Keratinocyte (primary cell): ENCODE measurements around the gene KIF11. TPM values are rescaled to one million over a fixed set of nuclear protein-coding genes. Genes with fewer than 3 reads are reported as not detected.

Experiments used
- DNase-seq: peaks from one replicate; pipeline ENCODE4 v3.0.0-alpha.2; 2011; ENCODE audit warnings: low read depth, missing footprints, low spot score
- FAIRE-seq: peaks from 2 replicates; lab custom pipeline; 2011; peaks lifted over from hg19 to GRCh38; lab: Jason Lieb, UNC
- H2AFZ ChIP-seq: 2 replicates; pipeline ENCODE4 v1.6.0; 2012; ENCODE audit warnings: low read length, control low read depth, inconsistent platforms; ENCODE audit not compliant: control insufficient read depth
- H3K27ac ChIP-seq: 2 replicates; pipeline ENCODE4 v1.5.1; 2011; ENCODE audit warnings: low read length; ENCODE audit not compliant: control insufficient read depth, insufficient read depth
- H3K27me3 ChIP-seq: 3 replicates; pipeline ENCODE4 v1.6.0; 2011; ENCODE audit warnings: low read length; ENCODE audit not compliant: control insufficient read depth, insufficient read depth; ENCODE audit errors: extremely low read depth
- H3K36me3 ChIP-seq, 2 experiments: 2 replicates in 1 of 2; 3 replicates in 1 of 2; pipeline ENCODE4 v1.5.1; 2011; ENCODE audit warnings: low read length in 2 of 2, mild to moderate bottlenecking in 1 of 2; ENCODE audit not compliant: control insufficient read depth in 2 of 2, insufficient read depth in 2 of 2; ENCODE audit errors: extremely low read depth in 1 of 2
- H3K4me1 ChIP-seq: 3 replicates; pipeline ENCODE4 v1.5.1; 2011; ENCODE audit warnings: low read length; ENCODE audit not compliant: control insufficient read depth, insufficient read depth; ENCODE audit errors: extremely low read depth
- H3K4me2 ChIP-seq: 3 replicates; pipeline ENCODE4 v1.6.0; 2011; ENCODE audit warnings: low read depth, low read length; ENCODE audit not compliant: control insufficient read depth, insufficient read depth; ENCODE audit errors: extremely low read depth
- H3K4me3 ChIP-seq, 3 experiments: fragments of 200-600 bp in 1 of 3; sonication (generic) in 1 of 3; 2 replicates in 2 of 3; 3 replicates in 1 of 3; pipeline ENCODE4 v1.5.1; 2011 to 2016; ENCODE audit warnings: low read length in 3 of 3, mild to moderate bottlenecking in 3 of 3, control low read depth in 2 of 3, inconsistent platforms in 1 of 3, low read depth in 1 of 3, mixed read lengths in 1 of 3, mixed run types in 1 of 3, moderate library complexity in 1 of 3; ENCODE audit not compliant: control insufficient read depth in 2 of 3, insufficient read depth in 2 of 3; ENCODE audit errors: extremely low read depth in 1 of 3
- H3K79me2 ChIP-seq: 2 replicates; pipeline ENCODE4 v1.6.0; 2012; ENCODE audit warnings: low read length; ENCODE audit not compliant: control insufficient read depth, insufficient read depth
- H3K9ac ChIP-seq: 3 replicates; pipeline ENCODE4 v1.6.0; 2011; ENCODE audit warnings: low read length; ENCODE audit not compliant: control insufficient read depth, insufficient read depth; ENCODE audit errors: extremely low read depth
- H3K9me1 ChIP-seq: 3 replicates; pipeline ENCODE4 v1.6.0; 2011; ENCODE audit warnings: low read length; ENCODE audit not compliant: control insufficient read depth, insufficient read depth; ENCODE audit errors: extremely low read depth
- H3K9me3 ChIP-seq: 2 replicates; pipeline ENCODE4 v1.5.1; 2012; ENCODE audit warnings: low read depth, low read length; ENCODE audit not compliant: control insufficient read depth
- H4K20me1 ChIP-seq: 3 replicates; pipeline ENCODE4 v1.6.0; 2011; ENCODE audit warnings: low read length; ENCODE audit not compliant: control insufficient read depth, insufficient read depth; ENCODE audit errors: extremely low read depth
- CTCF ChIP-seq, 3 experiments: IDR thresholded peaks in 1 of 3; conservative IDR thresholded peaks in 1 of 3; optimal IDR thresholded peaks in 1 of 3; 2 replicates in 2 of 3; 3 replicates in 1 of 3; pipeline versions ENCODE3 to v1.5.1; 2011; ENCODE audit warnings: low read length in 3 of 3, mild to moderate bottlenecking in 3 of 3, moderate library complexity in 2 of 3, control low read depth in 1 of 3, inconsistent platforms in 1 of 3; ENCODE audit not compliant: insufficient read depth in 2 of 3; ENCODE audit errors: extremely low read depth in 1 of 3
- EZH2 ChIP-seq: IDR thresholded peaks from one replicate; pipeline ENCODE4 v1.6.1; 2012; ENCODE audit warnings: inconsistent platforms, mild to moderate bottlenecking, low read length, moderate library complexity
- dilution Hi-C: fragments of 300-500 bp; cut with MboI; formaldehyde crosslinking; loops from one replicate; pipeline ENCODE4 v1.7.0; 2020; ENCODE audit warnings: low sequenced_read_pairs; ENCODE audit not compliant: extremely low pct_ligation_motif_present
- polyA plus RNA-seq, 5 experiments: library from polyadenylated mRNA; depleted of rRNA in 3 of 5; stranded (reverse) in 3 of 5; stranded (forward) in 1 of 5; unstranded in 1 of 5; fragments of >200 nt; gene quantifications; 1 replicate in 1 of 5; 2 replicates in 3 of 5; 3 replicates in 1 of 5; pipeline versions ENCODE4 v1.2.1 to v1.2.3, GENCODE V29; 2011 to 2012; ENCODE audit warnings: missing spikeins in 2 of 5, low read depth in 1 of 5, low replicate concordance in 1 of 5

The KIF11 gene
- polyA plus RNA-seq, 1 donor (not counting 4 experiments of a cell fraction or from before 2014, with no cell fraction given) = 10.6 TPM

- Histone ChIP-seq H3K36me3 (no peaks in the 10 kb centered on the region), H3K4me2 (no peak overlapping the region), H2AFZ (no peak overlapping the region), H3K4me1 (peaks cover 2% of the 10 kb centered on the region), H3K9me1 (no peaks in the 10 kb centered on the region), H4K20me1 (no peaks in the 10 kb centered on the region), H3K79me2 (peaks cover 99% of the 10 kb centered on the region), H3K27me3 (no peaks in the 10 kb centered on the region), H3K9me3 (no peaks in the 10 kb centered on the region), H3K4me3 (no peak overlapping the region), H3K9ac (no peak overlapping the region), H3K27ac (no peak overlapping the region)
- DNase-seq (no peak), FAIRE-seq (no peak)
- TF ChIP-seq CTCF (optimal IDR thresholded peaks at IDR 0.05 in 1 of 3, IDR thresholded peaks at IDR 0.05 in 1 of 3, conservative IDR thresholded peaks at IDR 0.05 in 1 of 3; ENCODE audit: extremely low read depth in 1 of 3, insufficient read depth in 2 of 3, low read length in 3 of 3) = no peak
- dilution Hi-C loops = no loop called here
These were observed 5.4 kb downstream of the KIF11 start for GRCh38 chr10:92598321-92598720.

- H3K9ac ChIP-seq = no peak overlapping the region
- H3K27ac ChIP-seq = no peak overlapping the region
- H3K27me3 ChIP-seq = no peaks in the 10 kb centered on the region
- H3K79me2 ChIP-seq = peaks cover 64% of the 10 kb centered on the region
- no peak for TF ChIP-seq EZH2
- TF ChIP-seq CTCF (optimal IDR thresholded peaks at IDR 0.05 in 1 of 3, IDR thresholded peaks at IDR 0.05 in 1 of 3, conservative IDR thresholded peaks at IDR 0.05 in 1 of 3; ENCODE audit: extremely low read depth in 1 of 3, insufficient read depth in 2 of 3, low read length in 3 of 3) = no peak
- no peak overlapping the region for H3K4me3 ChIP-seq
- H3K4me1 ChIP-seq = no peaks in the 10 kb centered on the region
- no peaks in the 10 kb centered on the region for H3K9me3 ChIP-seq
- DNase-seq = no peak
- H2AFZ ChIP-seq = no peak overlapping the region
- FAIRE-seq = no peak
- peaks cover 0 to 3% of the 10 kb centered on the region in 2 experiments for H3K36me3 ChIP-seq
- dilution Hi-C loops = no loop called here
- no peak overlapping the region for H3K4me2 ChIP-seq
- H3K9me1 ChIP-seq = no peaks in the 10 kb centered on the region
- no peaks in the 10 kb centered on the region for H4K20me1 ChIP-seq
These were observed 11.9 kb downstream of the KIF11 start for GRCh38 chr10:92604841-92605240.
